T-helper 17 cell (primary cell): ENCODE measurements around the gene BCO2. TPM values are rescaled to one million over a fixed set of nuclear protein-coding genes. Genes with fewer than 3 reads are reported as not detected.
"Not testable (repeated sequence)": the region's sequence is repeated elsewhere in the genome, so short reads cannot be mapped to it uniquely, and the experiment has no call there.

Experiments
- ATAC-seq: fragments of 150-1000 bp; cut with Tn5 transposase; 2 replicates; pipeline ENCODE4 v1.10.0; 2021; ENCODE audit warnings: mild to moderate bottlenecking, moderate library complexity
- DNase-seq, 3 donors: peaks; one replicate each; pipeline versions ENCODE4 v3.0.0 to v3.0.0-alpha.2; 2020 to 2021
- H3K9me3 ChIP-seq: one replicate; pipeline ENCODE4 v1.7.0; 2013; ENCODE audit warnings: low read length, mild to moderate bottlenecking; ENCODE audit not compliant: control insufficient read depth, poor library complexity, severe bottlenecking
- H3K27ac Mint-ChIP-seq: one replicate; pipeline ENCODE4 v1.8.0; 2022; ENCODE audit warnings: mild to moderate bottlenecking, moderate library complexity, mixed read lengths
- H3K27me3 Mint-ChIP-seq: one replicate; pipeline ENCODE4 v1.8.0; 2022; ENCODE audit warnings: mixed read lengths
- H3K36me3 Mint-ChIP-seq: one replicate; pipeline ENCODE4 v1.8.0; 2022; ENCODE audit warnings: low read depth, mixed read lengths
- H3K4me1 Mint-ChIP-seq: one replicate; pipeline ENCODE4 v1.8.0; 2022; ENCODE audit warnings: mild to moderate bottlenecking, mixed read lengths
- H3K4me3 Mint-ChIP-seq: one replicate; pipeline ENCODE4 v1.8.0; 2022; ENCODE audit warnings: mild to moderate bottlenecking, moderate library complexity, mixed read lengths
- total RNA-seq, 4 donors: library from RNA in 2 of 4; stranded (reverse) in 2 of 4; gene quantifications; one replicate each; pipeline ENCODE4 v1.2.3 and lab custom pipeline; 2022 to 2026

The BCO2 gene
- total RNA-seq, 2 donors from 2014 or later: 2.5 to 2.7 TPM

DNA sequence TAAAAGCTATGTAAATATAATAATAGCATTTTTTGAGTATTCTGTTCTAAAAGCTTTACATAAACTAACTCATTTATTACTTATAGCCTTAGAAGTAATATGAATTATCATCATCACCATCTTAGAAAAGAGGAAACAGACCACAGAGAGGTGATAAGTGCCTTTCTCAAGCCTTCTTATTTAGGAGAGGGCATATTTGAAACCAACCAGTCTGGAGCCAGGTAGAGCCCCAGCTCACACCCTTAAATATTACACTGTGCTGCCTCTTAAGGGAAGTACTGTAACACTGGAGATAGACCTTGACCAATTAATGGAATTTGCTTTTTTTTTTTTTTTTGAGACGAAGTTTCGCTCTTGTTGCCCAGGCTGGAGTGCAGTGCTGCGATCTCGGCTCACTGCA, 2.3 kb downstream of the BCO2 start:
- Mint-ChIP-seq H3K36me3 (no peaks in the 10 kb centered on the region), H3K27me3 (peaks cover 30% of the 10 kb centered on the region), H3K4me1 (peaks cover 10% of the 10 kb centered on the region), H3K4me3 (no peak overlapping the region), H3K27ac (no peak overlapping the region)
- DNase-seq (no peak), ATAC-seq (no peak)
- H3K9me3 ChIP-seq: no peaks in the 10 kb centered on the region

DNA sequence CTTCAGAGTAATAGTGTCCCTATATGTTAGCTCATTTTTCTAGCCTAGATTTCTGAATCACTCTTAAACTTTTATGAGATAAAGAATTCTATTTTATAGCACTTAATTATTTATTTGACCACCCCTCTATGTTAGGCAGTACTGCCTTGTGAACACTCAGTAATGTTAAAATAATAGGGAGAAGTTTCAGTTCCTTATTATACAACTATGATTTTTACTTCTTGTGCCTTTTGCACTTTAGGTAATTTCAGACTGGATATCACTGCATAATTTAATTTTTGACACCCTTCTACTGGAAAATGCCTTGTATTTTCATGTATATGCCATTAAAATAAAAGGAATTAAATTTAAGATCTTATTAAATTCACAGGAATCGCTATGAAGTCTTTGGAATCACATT, 3.1 kb downstream of the BCO2 start:
- H3K4me3 Mint-ChIP-seq: no peak overlapping the region
- peaks cover 10% of the 10 kb centered on the region for H3K4me1 Mint-ChIP-seq
- H3K36me3 Mint-ChIP-seq: no peaks in the 10 kb centered on the region
- no peak overlapping the region for H3K27ac Mint-ChIP-seq
- peaks cover 30% of the 10 kb centered on the region for H3K27me3 Mint-ChIP-seq
- no peak for ATAC-seq
- H3K9me3 ChIP-seq: no peaks in the 10 kb centered on the region
- no peak for DNase-seq

DNA sequence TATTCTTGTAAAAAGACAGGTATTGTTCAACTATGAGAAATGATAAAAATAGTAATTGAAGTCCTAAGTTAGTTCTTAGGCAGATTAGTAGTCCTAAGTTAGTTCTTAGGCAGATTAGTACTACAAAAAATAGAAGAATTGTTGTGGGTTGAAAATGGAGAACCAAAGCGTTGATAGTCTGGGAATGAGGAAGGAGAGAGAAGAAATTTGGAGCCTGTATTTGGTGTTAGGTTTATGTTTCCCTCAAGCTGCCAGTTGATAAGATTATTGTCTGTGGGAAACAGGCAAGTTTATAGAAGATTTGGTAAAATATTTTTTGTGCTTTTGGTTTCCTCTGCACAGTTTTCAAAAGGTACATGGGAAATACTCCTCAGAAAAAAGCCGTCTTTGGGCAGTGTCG, 3.6 kb downstream of the BCO2 start:
- DNase-seq: no peak
- H3K36me3 Mint-ChIP-seq: no peaks in the 10 kb centered on the region
- H3K9me3 ChIP-seq: no peaks in the 10 kb centered on the region
- H3K4me1 Mint-ChIP-seq: peaks cover 10% of the 10 kb centered on the region
- no peak overlapping the region for H3K27ac Mint-ChIP-seq
- H3K4me3 Mint-ChIP-seq: no peak overlapping the region
- ATAC-seq: no peak
- peaks cover 34% of the 10 kb centered on the region for H3K27me3 Mint-ChIP-seq

DNA sequence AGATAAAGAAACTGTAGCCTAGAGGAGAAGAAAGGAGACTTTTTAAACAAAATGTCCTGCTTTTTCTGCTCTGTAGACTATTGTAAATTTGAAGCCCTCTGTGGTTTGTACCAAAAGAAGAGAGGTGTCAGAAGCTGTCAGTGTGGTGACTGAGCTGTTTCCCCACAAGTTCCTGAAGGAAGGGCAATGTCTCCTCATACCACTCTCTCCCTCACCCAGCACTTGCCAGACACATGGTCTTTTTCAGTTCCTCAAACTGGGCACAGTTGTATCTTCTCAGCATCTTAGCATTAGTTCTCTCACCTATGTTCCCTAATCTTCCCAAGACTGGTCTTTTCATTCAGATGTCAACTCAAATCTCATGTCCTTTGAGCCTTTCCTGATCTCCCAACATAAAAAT, 4.3 kb downstream of the BCO2 start:
- no peak for DNase-seq
- H3K36me3 Mint-ChIP-seq: no peaks in the 10 kb centered on the region
- ATAC-seq: peak; percentile 35

DNA sequence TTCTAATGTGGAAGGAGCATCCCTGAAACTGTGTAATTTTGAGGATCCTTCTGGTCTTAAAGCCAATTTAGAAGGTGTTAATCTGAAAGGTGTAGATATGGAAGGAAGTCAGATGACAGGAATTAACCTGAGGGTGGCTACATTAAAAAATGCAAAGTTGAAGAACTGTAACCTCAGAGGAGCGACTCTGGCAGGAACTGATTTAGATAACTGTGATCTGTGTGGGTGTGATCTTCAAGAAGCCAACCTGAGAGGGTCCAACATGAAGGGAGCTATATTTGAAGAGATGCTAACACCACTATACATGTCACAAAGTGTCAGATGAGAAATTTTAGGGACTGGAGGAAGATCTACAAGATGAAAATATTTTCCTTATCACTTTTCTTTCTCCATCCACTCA, 7.6 kb downstream of the BCO2 start:
- H3K4me3 Mint-ChIP-seq: no peak overlapping the region
- no peak for DNase-seq
- no peaks in the 10 kb centered on the region for H3K4me1 Mint-ChIP-seq
- no peaks in the 10 kb centered on the region for H3K9me3 ChIP-seq
- ATAC-seq: no peak
- peaks cover 23% of the 10 kb centered on the region for H3K27me3 Mint-ChIP-seq
- H3K27ac Mint-ChIP-seq: no peak overlapping the region
- peaks cover 2% of the 10 kb centered on the region for H3K36me3 Mint-ChIP-seq

More for the DNA sequence above, 4.3 kb downstream of the BCO2 start:
- Mint-ChIP-seq H3K4me1 (peaks cover 9% of the 10 kb centered on the region), H3K4me3 (no peak overlapping the region), H3K27me3 (peaks cover 31% of the 10 kb centered on the region), H3K27ac (no peak overlapping the region)
- no peaks in the 10 kb centered on the region for H3K9me3 ChIP-seq

DNA sequence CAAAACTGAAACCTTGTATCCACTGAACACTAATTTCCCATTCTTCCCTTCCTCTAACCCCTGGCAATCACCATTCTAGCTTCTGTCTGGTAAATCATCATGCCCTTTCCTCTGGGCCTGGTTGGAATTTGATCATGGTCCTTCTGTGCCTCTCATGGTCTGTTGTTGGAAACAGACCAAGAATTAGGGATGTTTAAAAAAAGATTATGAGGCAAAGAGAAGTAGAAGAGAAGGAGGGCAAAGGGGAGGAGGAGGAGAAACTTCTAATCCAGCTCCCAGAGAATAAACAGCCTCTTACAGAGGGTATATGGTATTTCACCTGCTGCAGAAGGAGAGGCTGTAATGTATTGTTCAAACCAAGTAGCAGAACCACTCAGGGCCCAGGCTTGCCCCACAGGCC, 10.6 kb downstream of the BCO2 start:
- peaks cover 21% of the 10 kb centered on the region for H3K27me3 Mint-ChIP-seq
- no peak overlapping the region for H3K4me3 Mint-ChIP-seq
- DNase-seq: no peak
- H3K4me1 Mint-ChIP-seq: no peaks in the 10 kb centered on the region
- H3K36me3 Mint-ChIP-seq: peaks cover 4% of the 10 kb centered on the region
- no peaks in the 10 kb centered on the region for H3K9me3 ChIP-seq
- ATAC-seq: no peak
- H3K27ac Mint-ChIP-seq: no peak overlapping the region

DNA sequence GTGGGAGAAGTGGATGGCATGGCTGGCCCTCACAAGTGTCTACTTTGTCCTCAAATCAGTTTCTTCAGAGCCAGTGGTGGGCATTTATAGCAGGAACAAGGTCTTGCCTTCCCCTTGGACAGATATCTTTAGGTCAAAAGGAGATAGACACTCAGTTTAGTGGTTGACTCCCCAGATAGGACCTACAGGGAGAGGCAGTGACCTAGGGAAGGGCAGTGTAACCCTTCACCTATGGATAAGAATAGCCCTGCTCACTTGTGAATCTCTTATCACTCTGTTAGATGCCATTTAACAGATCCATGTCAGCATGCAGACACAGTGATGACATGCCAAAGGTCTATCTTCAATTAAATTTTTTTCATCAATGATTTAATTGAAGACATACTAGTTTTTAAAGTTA, 11.0 kb downstream of the BCO2 start:
- no peak for DNase-seq
- H3K36me3 Mint-ChIP-seq: peaks cover 4% of the 10 kb centered on the region
- no peak overlapping the region for H3K27ac Mint-ChIP-seq
- ATAC-seq: no peak
- H3K27me3 Mint-ChIP-seq: peaks cover 21% of the 10 kb centered on the region
- no peak overlapping the region for H3K4me3 Mint-ChIP-seq
- no peaks in the 10 kb centered on the region for H3K9me3 ChIP-seq
- no peaks in the 10 kb centered on the region for H3K4me1 Mint-ChIP-seq

DNA sequence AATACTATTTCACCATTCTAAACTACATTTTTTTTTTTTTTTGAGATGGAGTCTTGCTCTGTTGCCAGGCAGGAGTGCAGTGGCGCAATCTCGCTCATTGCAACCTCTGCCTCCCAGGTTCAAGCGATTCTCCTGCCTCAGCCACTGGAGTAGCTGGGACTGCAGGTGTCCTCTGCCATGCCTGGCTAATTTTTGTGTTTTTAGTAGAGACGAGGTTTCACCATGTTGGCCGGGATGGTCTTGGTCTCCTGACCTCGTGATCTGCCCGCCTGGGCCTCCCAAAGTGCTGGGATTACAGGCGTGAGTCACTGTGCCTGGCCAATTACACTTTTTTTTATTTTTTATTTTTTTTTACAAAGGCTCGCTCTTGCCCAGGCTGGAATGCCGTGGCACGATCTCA, 19.8 kb downstream of the BCO2 start:
- H3K27ac Mint-ChIP-seq, H3K9me3 ChIP-seq, DNase-seq, H3K4me1 Mint-ChIP-seq, H3K4me3 Mint-ChIP-seq, H3K27me3 Mint-ChIP-seq, ATAC-seq, H3K36me3 Mint-ChIP-seq: not testable (repeated sequence)

DNA sequence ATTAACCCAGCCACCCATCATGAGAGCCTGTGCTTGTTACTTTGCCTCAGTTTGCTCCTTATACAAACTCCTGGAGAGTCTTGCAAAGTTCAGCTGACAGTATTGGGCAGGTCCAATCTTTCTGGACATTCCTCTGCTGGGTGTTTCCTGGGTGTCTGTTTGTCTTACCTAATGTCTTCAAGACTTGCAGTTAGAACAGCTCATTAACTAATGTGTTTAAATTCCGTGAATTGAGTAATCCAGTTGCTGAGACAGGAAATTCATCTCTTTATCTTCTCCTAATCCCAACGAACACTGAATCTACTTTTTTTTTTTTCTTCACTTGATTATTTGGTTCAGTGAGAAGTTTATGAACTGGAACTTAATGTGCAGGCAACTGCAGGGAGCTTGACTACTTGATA, 20.6 kb downstream of the BCO2 start:
- ATAC-seq: no peak

DNA sequence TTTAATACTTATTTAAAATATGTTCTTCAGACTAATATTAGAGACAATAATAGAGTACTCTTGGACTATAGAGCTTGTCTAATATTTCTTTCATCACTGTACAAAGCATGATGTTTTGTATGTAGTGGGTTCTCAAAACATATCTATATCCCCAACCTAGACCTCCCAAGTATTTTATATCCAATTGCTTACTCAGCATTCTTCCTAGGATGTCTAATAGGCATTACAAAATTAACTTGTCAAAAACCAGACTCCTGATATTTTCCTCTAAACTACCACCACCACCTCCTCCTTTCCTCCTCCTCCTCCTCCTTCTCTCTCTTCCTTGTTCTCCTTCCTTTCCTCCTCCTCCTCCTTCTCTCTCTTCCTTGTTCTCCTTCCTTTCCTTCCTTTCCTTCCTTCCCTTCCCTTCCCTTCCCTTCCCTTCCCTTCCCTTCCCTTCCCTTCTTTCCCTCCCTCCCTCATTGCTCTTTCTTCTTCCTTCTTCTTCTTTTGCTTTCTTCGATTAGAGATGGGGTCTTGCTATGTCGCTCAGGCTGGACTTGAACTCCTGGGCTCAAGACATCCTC, 21.3 kb downstream of the BCO2 start:
- peaks cover 2% of the 10 kb centered on the region for H3K36me3 Mint-ChIP-seq
- no peak for ATAC-seq
- no peak overlapping the region for H3K27ac Mint-ChIP-seq
- H3K4me3 Mint-ChIP-seq: no peak overlapping the region
- H3K27me3 Mint-ChIP-seq: peaks cover 5% of the 10 kb centered on the region
- no peaks in the 10 kb centered on the region for H3K9me3 ChIP-seq
- H3K4me1 Mint-ChIP-seq: no peaks in the 10 kb centered on the region
- no peak for DNase-seq

More for the DNA sequence above, 20.6 kb downstream of the BCO2 start:
- no peaks in the 10 kb centered on the region for H3K4me1 Mint-ChIP-seq
- H3K36me3 Mint-ChIP-seq: peaks cover 2% of the 10 kb centered on the region
- no peak overlapping the region for H3K4me3 Mint-ChIP-seq
- no peak for DNase-seq
- no peak overlapping the region for H3K27ac Mint-ChIP-seq
- no peaks in the 10 kb centered on the region for H3K9me3 ChIP-seq
- peaks cover 5% of the 10 kb centered on the region for H3K27me3 Mint-ChIP-seq

DNA sequence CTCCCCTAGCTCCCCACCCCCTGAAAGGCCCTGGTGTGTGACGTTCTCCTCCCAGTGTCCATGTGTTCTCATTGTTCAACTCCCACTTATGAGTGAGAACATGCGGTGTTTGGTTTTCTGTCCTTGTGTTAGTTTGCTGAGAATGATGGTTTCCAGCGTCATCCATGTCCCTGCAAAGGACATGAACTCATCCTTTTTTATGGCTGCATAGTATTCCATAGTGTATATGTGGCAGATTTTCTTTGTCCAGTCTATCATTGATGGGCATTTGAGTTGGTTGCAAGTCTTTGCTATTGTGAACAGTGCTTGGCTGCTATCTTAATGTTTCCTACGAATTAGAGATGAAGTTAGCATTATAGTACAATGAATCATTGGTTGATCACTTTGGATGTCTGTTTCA, 23.8 kb downstream of the BCO2 start:
- not testable (repeated sequence) for H3K9me3 ChIP-seq, H3K4me3 Mint-ChIP-seq, ATAC-seq, H3K4me1 Mint-ChIP-seq, H3K27ac Mint-ChIP-seq, DNase-seq, H3K27me3 Mint-ChIP-seq, H3K36me3 Mint-ChIP-seq

DNA sequence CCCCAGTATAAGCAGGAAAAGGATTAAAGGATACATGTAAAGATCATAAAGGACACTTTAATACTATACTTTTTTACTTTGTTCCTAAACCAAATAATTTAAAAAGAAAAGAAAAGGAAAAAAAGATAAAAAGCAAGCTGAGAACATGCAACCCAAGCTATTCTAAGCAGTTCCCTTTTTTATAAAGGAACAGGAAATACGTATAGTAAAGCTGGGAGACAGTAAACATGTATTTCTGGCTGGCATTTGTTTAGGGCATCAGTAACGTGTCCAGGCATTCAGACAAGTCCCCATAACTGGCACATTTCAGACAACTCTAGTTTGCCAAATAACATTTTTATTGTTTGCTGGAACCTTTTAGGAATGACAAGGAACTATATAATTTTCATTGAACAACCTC, 24.9 kb downstream of the BCO2 start:
- H3K9me3 ChIP-seq: no peaks in the 10 kb centered on the region
- DNase-seq (no peak), ATAC-seq (no peak)
- no peaks in the 10 kb centered on the region for H3K4me1 Mint-ChIP-seq
- peaks cover 5% of the 10 kb centered on the region for H3K27me3 Mint-ChIP-seq
- no peak overlapping the region for H3K4me3 Mint-ChIP-seq
- H3K27ac Mint-ChIP-seq: no peak overlapping the region
- H3K36me3 Mint-ChIP-seq: peaks cover 2% of the 10 kb centered on the region

DNA sequence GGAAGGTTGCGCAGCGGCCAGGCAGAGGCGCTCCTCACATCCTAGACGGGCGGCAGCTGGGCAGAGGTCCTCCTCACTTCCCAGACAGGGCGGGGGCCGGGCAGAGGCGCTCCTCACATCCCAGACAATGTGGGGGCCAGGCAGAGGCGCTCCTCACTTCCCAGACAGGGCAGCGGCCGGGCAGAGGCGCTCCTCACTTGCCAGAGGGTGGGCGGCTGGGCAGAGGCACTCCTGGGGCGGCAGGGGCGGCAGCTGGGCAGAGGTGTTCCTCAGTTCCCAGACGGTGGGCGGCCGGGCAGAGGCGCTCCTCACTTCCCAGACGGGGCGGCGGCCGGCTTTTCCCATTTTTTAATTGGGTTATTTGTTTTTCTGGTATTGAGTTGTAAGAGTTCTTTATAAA, 30.8 kb downstream of the BCO2 start:
- H3K36me3 Mint-ChIP-seq: no peaks in the 10 kb centered on the region
- no peak for ATAC-seq
- no peak overlapping the region for H3K4me3 Mint-ChIP-seq
- no peaks in the 10 kb centered on the region for H3K9me3 ChIP-seq
- H3K27ac Mint-ChIP-seq: no peak overlapping the region
- no peak for DNase-seq
- H3K4me1 Mint-ChIP-seq: no peaks in the 10 kb centered on the region
- H3K27me3 Mint-ChIP-seq: no peaks in the 10 kb centered on the region

DNA sequence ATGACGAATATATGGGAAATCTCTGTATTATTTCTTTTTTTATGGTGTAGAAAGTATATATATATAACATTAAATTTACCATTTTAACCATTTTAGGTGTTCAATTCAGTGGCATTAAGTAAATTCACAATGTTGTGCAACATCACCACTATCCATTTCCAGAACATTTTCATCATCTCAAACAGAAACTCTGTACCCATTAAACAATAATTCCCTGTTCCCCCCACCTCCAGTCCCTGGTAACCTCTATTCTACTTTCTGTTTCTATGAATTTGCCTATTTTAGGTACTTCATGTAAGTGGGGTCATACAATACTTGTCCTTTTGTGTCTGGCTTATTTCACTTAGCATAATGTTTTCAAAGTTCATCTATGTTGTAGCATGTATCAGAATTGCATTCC, 35.6 kb downstream of the BCO2 start:
- no peaks in the 10 kb centered on the region for H3K36me3 Mint-ChIP-seq
- no peak overlapping the region for H3K4me3 Mint-ChIP-seq
- no peak for ATAC-seq
- H3K9me3 ChIP-seq: no peaks in the 10 kb centered on the region
- no peak for DNase-seq
- H3K27ac Mint-ChIP-seq: no peak overlapping the region
- H3K4me1 Mint-ChIP-seq: peaks cover 7% of the 10 kb centered on the region
- H3K27me3 Mint-ChIP-seq: no peaks in the 10 kb centered on the region
